Cardiac muscle cell (in vitro differentiated cells and primary cell): ENCODE data around the gene GHR. TPM values are rescaled to one million over a fixed set of nuclear protein-coding genes. Genes with fewer than 3 reads are reported as not detected.

ENCODE experiments used
- DNase-seq, 2 donors: peaks; one replicate each; pipeline versions ENCODE4 v3.0.0 to v3.0.0-alpha.2; 2010 to 2017; ENCODE audit warnings: low read depth in 1 of 2, low spot score in 1 of 2
- H3K27ac ChIP-seq: fragments of 200-600 bp; sonication (generic); 2 replicates; pipeline ENCODE4 v1.5.1; 2016
- H3K27me3 ChIP-seq: fragments of 200-600 bp; sonication (generic); 2 replicates; pipeline ENCODE4 v1.6.0; 2016; ENCODE audit warnings: control low read depth
- H3K36me3 ChIP-seq: fragments of 200-600 bp; sonication (generic); 2 replicates; pipeline ENCODE4 v1.5.1; 2016; ENCODE audit warnings: control low read depth
- H3K4me1 ChIP-seq: fragments of 200-600 bp; sonication (generic); 2 replicates; pipeline ENCODE4 v1.8.1; 2017; ENCODE audit warnings: low read depth, mild to moderate bottlenecking, mixed run types
- H3K4me3 ChIP-seq: fragments of 200-600 bp; sonication (generic); 2 replicates; pipeline ENCODE4 v1.5.1; 2016; ENCODE audit warnings: mild to moderate bottlenecking
- H3K9me3 ChIP-seq: fragments of 200-600 bp; sonication (generic); 2 replicates; pipeline ENCODE4 v1.5.1; 2017; ENCODE audit warnings: low read depth, mild to moderate bottlenecking, control low read depth
- CTCF ChIP-seq: IDR thresholded peaks from 2 replicates; pipeline ENCODE4 v1.5.1; 2012; ENCODE audit warnings: low read depth, mild to moderate bottlenecking, low read length
- polyA plus RNA-seq: library from polyadenylated mRNA; unstranded; fragments of >200 nt; fragmentation: Nextera tagmentation; extraction: Ambion mirVana; gene quantifications from 2 replicates; pipeline ENCODE4 v1.2.1, GENCODE V29; 2016
- total RNA-seq: library from RNA; depleted of rRNA; stranded (reverse); fragments of >200 nt; gene quantifications from 2 replicates; pipeline ENCODE4 v1.2.3, GENCODE V29; 2016

GHR gene
- total and polyA plus RNA-seq, 2 experiments from 2014 or later = 2.9 to 3.9 TPM

GRCh38 chr5:42632354-42632900, 209.2 kb downstream of the GHR start:
- Histone ChIP-seq H3K27ac (peak overlapping the region; percentile 11), H3K27me3 (no peaks in the 10 kb centered on the region), H3K4me3 (no peak overlapping the region), H3K36me3 (no peaks in the 10 kb centered on the region), H3K4me1 (peaks cover 45% of the 10 kb centered on the region), H3K9me3 (no peaks in the 10 kb centered on the region)
- no peak for DNase-seq
- TF ChIP-seq CTCF = no peak

- no peaks in the 10 kb centered on the region for H3K27me3 ChIP-seq
- no peaks in the 10 kb centered on the region for H3K36me3 ChIP-seq
- H3K27ac ChIP-seq = no peak overlapping the region
- peaks cover 37% of the 10 kb centered on the region for H3K4me1 ChIP-seq
- no peak overlapping the region for H3K4me3 ChIP-seq
- no peak for TF ChIP-seq CTCF
- no peaks in the 10 kb centered on the region for H3K9me3 ChIP-seq
- no peak for DNase-seq
Observed at GRCh38 chr5:42634575-42634974, 211.3 kb downstream of the GHR start.

GRCh38 chr5:42636425-42636824, 213.2 kb downstream of the GHR start:
- DNase-seq = peak in 1 of 2 donors; percentile 25
- Histone ChIP-seq H3K36me3 (no peaks in the 10 kb centered on the region), H3K27me3 (no peaks in the 10 kb centered on the region), H3K4me3 (no peak overlapping the region), H3K27ac (no peak overlapping the region), H3K9me3 (no peaks in the 10 kb centered on the region), H3K4me1 (peaks cover 21% of the 10 kb centered on the region)
- peak; percentile 50 for TF ChIP-seq CTCF

- Histone ChIP-seq H3K4me3 (no peak overlapping the region), H3K27ac (no peak overlapping the region), H3K9me3 (no peaks in the 10 kb centered on the region), H3K4me1 (peaks cover 16% of the 10 kb centered on the region), H3K27me3 (no peaks in the 10 kb centered on the region), H3K36me3 (no peaks in the 10 kb centered on the region)
- DNase-seq = no peak
- TF ChIP-seq CTCF = no peak
Observed at GRCh38 chr5:42636946-42637345, 213.7 kb downstream of the GHR start.

- no peaks in the 10 kb centered on the region for H3K36me3 ChIP-seq
- TF ChIP-seq CTCF = no peak
- H3K4me1 ChIP-seq = no peaks in the 10 kb centered on the region
- H3K27ac ChIP-seq = no peak overlapping the region
- DNase-seq = no peak
- H3K27me3 ChIP-seq = no peaks in the 10 kb centered on the region
- no peaks in the 10 kb centered on the region for H3K9me3 ChIP-seq
- no peak overlapping the region for H3K4me3 ChIP-seq
Observed at GRCh38 chr5:42638972-42639371, 215.7 kb downstream of the GHR start.
